Ectodermal cell (in vitro differentiated cells): ENCODE measurements around the gene FRMPD1.

ENCODE experiments used
- H3K27ac ChIP-seq: 2 replicates; pipeline ENCODE4 v1.7.0; 2013; ENCODE audit warnings: mild to moderate bottlenecking, low read depth, low read length; ENCODE audit not compliant: insufficient read depth, poor library complexity, severe bottlenecking
- H3K27me3 ChIP-seq: 2 replicates; pipeline ENCODE4 v1.7.0; 2013; ENCODE audit warnings: mild to moderate bottlenecking, low read length; ENCODE audit not compliant: insufficient read depth, control insufficient read depth, poor library complexity, severe bottlenecking
- H3K36me3 ChIP-seq: one replicate; pipeline ENCODE4 v1.7.0; 2013; ENCODE audit warnings: low read length; ENCODE audit not compliant: control insufficient read depth, insufficient read depth
- H3K4me1 ChIP-seq: one replicate; pipeline ENCODE4 v1.7.0; 2013; ENCODE audit warnings: low read length; ENCODE audit not compliant: control insufficient read depth, insufficient read depth
- H3K4me3 ChIP-seq: 2 replicates; pipeline ENCODE4 v1.7.0; 2013; ENCODE audit warnings: low read depth, low read length, control low read depth; ENCODE audit not compliant: insufficient read depth
- H3K9me3 ChIP-seq: 2 replicates; pipeline ENCODE4 v1.7.0; 2013; ENCODE audit warnings: mild to moderate bottlenecking, low read length, moderate library complexity; ENCODE audit not compliant: control insufficient read depth
- WGBS, 2 experiments: methylation state at CpG; one replicate each; pipeline ENCODE4 v1.1.7; 2013; ENCODE audit warnings: missing lambda C conversion rate in 2 of 2; 5-methylcytosine and 5-hydroxymethylcytosine counted together

Gene FRMPD1

GRCh38 chr9:37775216-37775919, 124.6 kb downstream of the FRMPD1 start:
- H3K9me3 ChIP-seq: no peaks in the 10 kb centered on the region
- H3K4me1 ChIP-seq: no peaks in the 10 kb centered on the region
- no peak overlapping the region for H3K4me3 ChIP-seq
- no peak overlapping the region for H3K27ac ChIP-seq
- H3K27me3 ChIP-seq: no peaks in the 10 kb centered on the region
- WGBS, 2 experiments: 91 to 97% methylated on average over 1 of the region's 1 CpG
- H3K36me3 ChIP-seq: peaks cover 35% of the 10 kb centered on the region

- H3K4me1 ChIP-seq: no peaks in the 10 kb centered on the region
- H3K27me3 ChIP-seq: no peaks in the 10 kb centered on the region
- H3K27ac ChIP-seq: no peak overlapping the region
- H3K36me3 ChIP-seq: peaks cover 42% of the 10 kb centered on the region
- WGBS, 2 experiments: 95 to 96% methylated on average over 5 of the region's 5 CpGs
- no peaks in the 10 kb centered on the region for H3K9me3 ChIP-seq
- no peak overlapping the region for H3K4me3 ChIP-seq
These were observed 125.6 kb downstream of the FRMPD1 start for GRCh38 chr9:37776328-37776727.

GRCh38 chr9:37778534-37778933, 127.8 kb downstream of the FRMPD1 start:
- WGBS, 2 experiments: 87 to 100% methylated on average over 2 of the region's 2 CpGs
- Histone ChIP-seq H3K27ac (no peak overlapping the region), H3K27me3 (no peaks in the 10 kb centered on the region), H3K4me1 (peaks cover 2% of the 10 kb centered on the region), H3K4me3 (no peak overlapping the region), H3K9me3 (no peaks in the 10 kb centered on the region), H3K36me3 (peaks cover 56% of the 10 kb centered on the region)

GRCh38 chr9:37784291-37784615, 133.5 kb downstream of the FRMPD1 start:
- WGBS, 2 experiments: 0 to 3% methylated on average over 6 of the region's 6 CpGs
- no peaks in the 10 kb centered on the region for H3K27me3 ChIP-seq

GRCh38 chr9:37784616-37785483, 134.1 kb downstream of the FRMPD1 start, which contains the start of gene EXOSC3:
Gene EXOSC3 (minus strand): TSS chr9:37785064. CDS start chr9:37785044, 20 bp downstream.
- no peaks in the 10 kb centered on the region for H3K9me3 ChIP-seq
- no peaks in the 10 kb centered on the region for H3K27me3 ChIP-seq
- peaks cover 26% of the 10 kb centered on the region for H3K36me3 ChIP-seq
- peak within 1 kb of the TSS; percentile 76 for H3K4me3 ChIP-seq
- peaks cover 9% of the 10 kb centered on the region for H3K4me1 ChIP-seq
- peak within 1 kb of the TSS; percentile 19 for H3K27ac ChIP-seq
- WGBS, 2 experiments: 1% methylated on average over 73 of the region's 73 CpGs

More at GRCh38 chr9:37784291-37784615, 133.5 kb downstream of the FRMPD1 start:
- Histone ChIP-seq H3K4me1 (peaks cover 9% of the 10 kb centered on the region), H3K27ac (no peak overlapping the region), H3K36me3 (peaks cover 31% of the 10 kb centered on the region), H3K4me3 (peak overlapping the region; percentile 76), H3K9me3 (no peaks in the 10 kb centered on the region)

GRCh38 chr9:37787059-37787458, 136.3 kb downstream of the FRMPD1 start:
- WGBS, 2 experiments: 94 to 95% methylated on average over 45 of the region's 45 CpGs
- Histone ChIP-seq H3K36me3 (peaks cover 10% of the 10 kb centered on the region), H3K4me1 (peaks cover 9% of the 10 kb centered on the region), H3K27me3 (no peaks in the 10 kb centered on the region), H3K4me3 (no peak overlapping the region), H3K9me3 (no peaks in the 10 kb centered on the region), H3K27ac (no peak overlapping the region)

GRCh38 chr9:37788332-37788731, 137.6 kb downstream of the FRMPD1 start:
- peaks cover 9% of the 10 kb centered on the region for H3K4me1 ChIP-seq

GRCh38 chr9:37790096-37790495, 139.3 kb downstream of the FRMPD1 start:
- no peak overlapping the region for H3K27ac ChIP-seq
- no peaks in the 10 kb centered on the region for H3K4me1 ChIP-seq
- no peaks in the 10 kb centered on the region for H3K36me3 ChIP-seq
- H3K9me3 ChIP-seq: no peaks in the 10 kb centered on the region
- WGBS, 2 experiments: 90 to 98% methylated on average over 2 of the region's 2 CpGs
- H3K27me3 ChIP-seq: no peaks in the 10 kb centered on the region
- no peak overlapping the region for H3K4me3 ChIP-seq

More at GRCh38 chr9:37788332-37788731, 137.6 kb downstream of the FRMPD1 start:
- WGBS, 2 experiments: 79 to 86% methylated on average over 6 of the region's 6 CpGs
- Histone ChIP-seq H3K9me3 (no peaks in the 10 kb centered on the region), H3K36me3 (no peaks in the 10 kb centered on the region), H3K4me3 (no peak overlapping the region), H3K27me3 (no peaks in the 10 kb centered on the region), H3K27ac (no peak overlapping the region)

- 88 to 95% methylated on average over 4 of the region's 5 CpGs for WGBS, 2 experiments
- no peaks in the 10 kb centered on the region for H3K27me3 ChIP-seq
- H3K4me3 ChIP-seq: no peak overlapping the region
- H3K36me3 ChIP-seq: no peaks in the 10 kb centered on the region
- H3K27ac ChIP-seq: no peak overlapping the region
- H3K9me3 ChIP-seq: no peaks in the 10 kb centered on the region
- no peaks in the 10 kb centered on the region for H3K4me1 ChIP-seq
These were observed 141.4 kb downstream of the FRMPD1 start for GRCh38 chr9:37792122-37792521.

- Histone ChIP-seq H3K27ac (no peak overlapping the region), H3K4me1 (no peaks in the 10 kb centered on the region), H3K9me3 (no peaks in the 10 kb centered on the region), H3K27me3 (no peaks in the 10 kb centered on the region), H3K4me3 (no peak overlapping the region), H3K36me3 (no peaks in the 10 kb centered on the region)
- 72 to 100% methylated on average over 1 to 2 of the region's 2 CpGs for WGBS, 2 experiments
These were observed 145.5 kb downstream of the FRMPD1 start for GRCh38 chr9:37796232-37796631.
